Measurements from ENCODE around the gene PARVG.

- TF ChIP-seq ZNF146 (tag by site-specific recombination; IDR thresholded peaks at IDR 0.05): no peak
- TF ChIP-seq ZFP3 (tag by site-specific recombination; IDR thresholded peaks at IDR 0.05; ENCODE audit: low read depth): no peak
- no peak for TF ChIP-seq CTCF (tag by site-specific recombination; IDR thresholded peaks at IDR 0.05)
Measured at GRCh38 chr22:44188316-44188715, 7.6 kb downstream of the PARVG start.
